HG02973 (cell line): Measurements from ENCODE around the gene BHLHA9.
"Not testable (repeated sequence)": the region's sequence is repeated elsewhere in the genome, so short reads cannot be mapped to it uniquely, and the experiment has no call there.

Experiments
- ATAC-seq: cut with Tn5 transposase; IDR thresholded peaks from one replicate; pipeline ENCODE4 v1.9.1; 2021; ENCODE audit warnings: moderate library complexity; ENCODE audit not compliant: unreplicated experiment

BHLHA9 gene

DNA sequence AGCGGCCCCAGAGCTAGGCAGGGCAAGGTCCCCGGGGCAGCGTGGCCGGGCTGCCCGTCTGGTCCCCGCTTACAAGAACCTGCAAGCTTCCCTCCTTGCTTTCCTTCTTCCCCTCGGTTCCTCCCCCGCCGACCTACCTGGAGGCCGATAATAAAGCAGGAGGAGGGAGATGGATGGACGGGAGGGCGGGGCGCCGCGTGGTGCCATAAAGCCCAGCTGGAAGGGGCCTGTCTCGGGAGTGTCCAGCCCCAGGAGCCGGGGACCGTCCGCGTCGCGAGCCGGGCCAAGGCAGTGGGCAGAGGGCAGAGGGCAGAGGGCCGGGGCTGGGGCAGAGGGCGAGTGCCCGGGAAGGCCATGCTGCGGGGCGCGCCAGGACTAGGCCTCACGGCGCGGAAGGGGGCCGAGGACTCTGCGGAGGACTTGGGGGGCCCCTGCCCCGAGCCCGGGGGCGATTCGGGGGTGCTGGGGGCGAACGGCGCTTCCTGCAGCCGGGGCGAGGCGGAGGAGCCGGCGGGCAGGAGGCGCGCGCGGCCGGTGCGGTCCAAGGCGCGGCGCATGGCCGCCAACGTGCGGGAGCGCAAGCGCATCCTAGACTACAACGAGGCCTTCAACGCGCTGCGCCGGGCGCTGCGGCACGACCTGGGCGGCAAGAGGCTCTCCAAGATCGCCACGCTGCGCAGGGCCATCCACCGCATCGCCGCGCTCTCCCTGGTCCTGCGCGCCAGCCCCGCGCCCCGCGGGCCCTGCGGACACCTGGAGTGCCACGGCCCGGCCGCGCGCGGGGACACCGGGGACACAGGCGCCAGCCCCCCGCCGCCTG is at the start of gene BHLHA9:
BHLHA9 (plus strand) TSS at position 235 of the 820 bp plus-strand sequence; CDS start at position 355, 120 bp downstream.
- ATAC-seq = no peak

- no peak for ATAC-seq
Measured at GRCh38 chr17:1221209-1221608, 49.0 kb upstream of the BHLHA9 start.

GRCh38 chr17:1222321-1222720 is 47.9 kb upstream of the BHLHA9 start:
- no peak for ATAC-seq

DNA sequence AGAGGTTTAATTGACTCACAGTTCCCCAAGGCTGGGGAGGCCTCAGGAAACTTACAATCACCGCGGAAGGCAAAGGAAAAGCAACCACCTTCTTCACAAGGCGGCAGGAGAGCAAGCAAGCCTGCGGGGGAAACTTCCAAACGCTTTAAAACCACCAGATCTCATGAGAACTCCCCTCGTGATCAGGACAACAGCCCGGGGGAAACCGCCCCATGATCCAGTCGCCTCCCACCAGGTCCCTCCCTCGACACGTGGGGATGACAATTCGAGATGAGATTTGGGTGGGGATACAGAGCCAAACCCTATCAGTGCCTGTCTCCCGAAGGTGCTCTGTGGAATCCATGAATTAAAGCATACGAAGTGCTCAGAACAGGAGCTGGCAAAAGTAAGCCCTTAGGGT is 46.6 kb upstream of the BHLHA9 start:
- no peak for ATAC-seq

GRCh38 chr17:1224330-1224729 is 45.9 kb upstream of the BHLHA9 start:
- no peak for ATAC-seq

GRCh38 chr17:1226308-1226707 is 43.9 kb upstream of the BHLHA9 start:
- no peak for ATAC-seq

- ATAC-seq = no peak
Measured at GRCh38 chr17:1227365-1227764, 42.9 kb upstream of the BHLHA9 start.

DNA sequence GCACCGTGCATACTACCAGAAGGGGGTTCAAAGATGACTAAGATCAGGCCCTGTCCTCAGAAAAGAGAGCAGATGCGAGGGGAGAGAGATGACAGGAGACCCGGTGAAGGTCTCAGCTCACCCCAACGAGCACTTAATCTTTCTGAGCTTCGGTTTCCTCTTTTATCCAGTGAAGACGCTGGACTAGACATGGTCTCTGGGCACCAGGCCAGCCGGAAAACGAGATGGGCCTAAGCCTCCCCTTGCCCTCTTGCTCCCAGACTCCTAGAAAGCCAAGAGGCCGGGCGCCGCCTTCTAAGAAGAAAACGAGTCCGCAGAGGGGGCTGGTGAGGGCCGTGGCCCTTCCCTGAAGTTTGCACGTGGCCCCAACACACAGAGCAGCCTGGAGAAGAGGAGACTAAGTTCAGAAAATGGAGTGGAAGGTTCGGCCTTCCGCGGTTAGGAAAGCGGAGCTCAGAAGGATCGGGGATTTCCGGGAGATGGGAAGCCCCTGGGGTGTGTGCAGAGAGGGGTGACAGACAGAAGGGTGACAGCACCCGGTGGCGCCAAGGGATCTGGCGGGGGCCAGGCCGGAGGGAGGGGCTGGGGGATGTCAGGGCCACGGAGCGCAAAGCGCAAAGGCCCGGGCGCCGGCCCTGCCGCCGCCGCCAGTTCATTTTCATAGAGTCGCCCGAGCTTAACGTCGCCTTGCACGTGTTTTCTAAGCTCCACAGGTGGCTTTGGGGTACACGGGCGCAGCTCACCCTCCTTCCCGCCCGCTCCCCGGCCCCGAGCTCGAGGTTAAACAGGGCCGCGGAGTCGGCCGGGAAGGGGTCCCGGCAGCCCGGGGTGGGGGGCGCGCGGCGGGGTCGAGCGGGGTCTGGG is 42.1 kb upstream of the BHLHA9 start:
- ATAC-seq = no peak

DNA sequence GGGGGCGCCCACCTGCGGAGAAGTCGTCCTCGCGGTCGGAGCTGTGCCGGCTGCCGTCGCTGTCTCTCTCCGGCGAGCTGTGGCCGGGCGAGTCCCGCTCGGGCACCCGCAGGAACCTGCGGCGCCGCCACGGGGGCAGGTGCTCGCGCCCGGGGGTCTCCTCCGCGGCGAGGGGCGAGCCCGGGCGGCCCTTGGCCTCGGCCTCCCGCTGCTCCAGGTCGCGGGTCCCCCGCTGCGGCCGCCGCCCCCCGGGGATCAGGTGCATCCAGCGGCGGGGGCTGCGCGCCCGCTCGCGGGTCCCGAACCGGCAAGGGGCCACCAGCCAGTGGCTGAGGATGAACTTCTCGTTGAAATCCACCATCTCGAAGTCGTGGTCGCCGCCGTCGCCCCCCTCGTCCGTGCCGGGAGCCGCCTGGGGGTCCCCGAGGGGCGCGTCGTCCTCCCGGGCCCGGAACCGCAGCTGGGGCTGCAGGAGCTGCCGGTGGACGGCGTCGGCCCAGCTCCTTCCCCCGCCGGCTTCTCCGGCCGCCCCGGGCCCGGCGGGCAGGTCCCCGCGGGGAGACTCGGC is 41.4 kb upstream of the BHLHA9 start:
- no peak for ATAC-seq

DNA sequence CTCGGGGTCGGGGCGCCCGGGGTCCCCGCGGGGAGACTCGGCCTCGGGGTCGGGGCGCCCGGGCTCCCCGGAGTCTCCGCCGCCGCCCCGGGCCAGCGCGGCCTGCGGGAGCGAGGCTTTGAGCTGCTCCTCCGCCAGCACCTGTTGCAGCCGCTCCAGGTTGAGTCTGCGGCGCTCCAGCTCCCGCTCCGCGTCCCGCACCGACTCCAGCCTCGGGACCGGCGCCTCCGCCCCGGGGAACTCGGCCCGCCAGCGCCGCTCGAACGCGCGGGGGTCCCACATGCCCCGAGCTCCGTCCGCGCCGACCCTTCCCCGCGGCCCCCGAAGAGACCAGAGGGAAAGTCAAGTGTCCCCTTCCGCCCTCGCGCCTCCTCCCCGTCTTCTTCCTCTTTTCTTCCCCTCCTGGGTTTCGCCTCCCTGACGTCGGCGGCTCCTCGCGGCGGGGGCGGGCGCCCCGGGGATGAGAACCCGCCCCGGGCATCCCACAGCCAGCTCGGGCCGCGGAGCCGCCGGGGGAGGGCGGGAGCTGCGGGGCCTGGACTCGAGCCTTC is 40.8 kb upstream of the BHLHA9 start:
- ATAC-seq = no peak

- ATAC-seq = no peak
Measured at GRCh38 chr17:1229900-1230501, 40.2 kb upstream of the BHLHA9 start.

- ATAC-seq = no peak
Measured at GRCh38 chr17:1231456-1231855, 38.8 kb upstream of the BHLHA9 start.

GRCh38 chr17:1232331-1232730 is 37.9 kb upstream of the BHLHA9 start:
- no peak for ATAC-seq

- ATAC-seq = no peak
Measured at GRCh38 chr17:1232786-1233185, 37.5 kb upstream of the BHLHA9 start.

GRCh38 chr17:1234455-1234854 is 35.8 kb upstream of the BHLHA9 start:
- ATAC-seq = no peak

DNA sequence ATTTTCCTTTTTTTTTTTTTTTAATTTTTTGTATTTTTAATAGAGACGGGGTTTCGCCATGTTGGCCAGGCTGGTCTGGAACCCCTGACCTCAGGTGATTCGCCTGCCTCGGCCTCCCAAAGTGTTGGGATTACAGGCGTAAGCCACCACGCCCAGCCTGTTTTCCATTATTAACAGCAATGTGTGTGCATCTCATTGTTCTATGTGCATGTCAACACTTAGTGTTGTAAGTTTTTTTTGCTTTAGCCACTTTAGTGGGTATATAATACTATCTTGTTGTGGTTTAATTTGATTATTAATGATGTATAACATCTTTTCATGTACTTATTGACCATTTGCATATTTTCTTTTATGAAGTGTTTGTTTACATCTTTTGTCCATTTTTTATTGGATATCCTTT is 32.8 kb upstream of the BHLHA9 start:
- no peak for ATAC-seq

- ATAC-seq = no peak
Measured at GRCh38 chr17:1239210-1239609, 31.0 kb upstream of the BHLHA9 start.

DNA sequence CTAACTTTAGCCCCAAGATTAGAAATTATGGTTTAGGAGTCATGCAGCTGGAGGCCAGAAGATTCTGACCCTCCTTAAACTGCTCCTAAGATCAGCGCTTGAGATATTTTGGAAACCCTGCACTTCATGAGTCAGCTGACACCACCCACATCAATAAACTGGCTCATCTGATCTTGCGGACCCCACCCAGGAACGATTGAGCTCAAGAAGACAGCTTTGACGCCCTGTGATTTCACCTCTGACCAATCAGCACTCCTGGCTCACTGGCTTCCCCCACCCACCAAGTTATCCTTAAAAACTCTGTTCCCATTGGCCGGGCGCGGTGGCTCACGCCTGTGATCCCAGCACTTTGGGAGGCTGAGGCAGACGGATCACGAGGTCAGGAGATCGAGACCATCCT is 29.8 kb upstream of the BHLHA9 start:
- not testable (repeated sequence) for ATAC-seq

GRCh38 chr17:1241929-1242328 is 28.3 kb upstream of the BHLHA9 start:
- no peak for ATAC-seq

- no peak for ATAC-seq
Measured at GRCh38 chr17:1244606-1245012, 25.6 kb upstream of the BHLHA9 start.
